Endothelial cell of umbilical vein (primary cell): Measurements from ENCODE around the gene ZNF385D. TPM values are rescaled to one million over a fixed set of nuclear protein-coding genes. Genes with fewer than 3 reads are reported as not detected.

Source experiments
- BruUV-seq: library from RNA; stranded (reverse); fragments of 400-500 nt; replicated peaks from 2 replicates; lab custom pipeline; 2021; lab: Mats Ljungman, UMichigan
- CTCF ChIA-PET: fragments of 300-600, 350-600 bp; sonication (Branson Sonifier 250); formaldehyde crosslinking; loops from one replicate; lab custom pipeline; 2021; ENCODE audit warnings: antibody characterized with exemption, inconsistent platforms; lab: Charles Lee
- POLR2A ChIA-PET: fragments of 300-600, 350-600 bp; sonication (Branson Sonifier 250); formaldehyde crosslinking; loops from one replicate; lab custom pipeline; 2021; ENCODE audit warnings: antibody characterized with exemption, inconsistent platforms; lab: Charles Lee
- DNase-seq: peaks from one replicate; pipeline ENCODE4 v3.0.0-alpha.2; 2011; ENCODE audit warnings: low read depth, low spot score
- FAIRE-seq: peaks from 2 replicates; lab custom pipeline; 2011; peaks lifted over from hg19 to GRCh38; lab: Jason Lieb, UNC
- H2AFZ ChIP-seq: 2 replicates; pipeline ENCODE4 v1.6.0; 2012; ENCODE audit warnings: low read depth, low read length, control low read depth, inconsistent platforms
- H3K27ac ChIP-seq: 2 replicates; pipeline ENCODE4 v1.5.1; 2011; ENCODE audit warnings: low read depth, mild to moderate bottlenecking, control low read depth, low read length, moderate library complexity; ENCODE audit not compliant: insufficient read depth
- H3K27me3 ChIP-seq, 2 experiments: 2 replicates each; pipeline versions ENCODE4 v1.6.0 to v1.6.1; 2011; ENCODE audit warnings: low read length in 2 of 2, mixed read lengths in 1 of 2; ENCODE audit not compliant: control insufficient read depth in 2 of 2, insufficient read depth in 2 of 2
- H3K36me3 ChIP-seq, 2 experiments: 2 replicates in 1 of 2; 3 replicates in 1 of 2; pipeline ENCODE4 v1.5.1; 2011; ENCODE audit warnings: low read length in 2 of 2, mild to moderate bottlenecking in 1 of 2, moderate library complexity in 1 of 2; ENCODE audit not compliant: control insufficient read depth in 2 of 2, insufficient read depth in 2 of 2; ENCODE audit errors: extremely low read depth in 1 of 2
- H3K4me1 ChIP-seq: 3 replicates; pipeline ENCODE4 v1.5.1; 2011; ENCODE audit warnings: mild to moderate bottlenecking, low read length; ENCODE audit not compliant: control insufficient read depth, insufficient read depth; ENCODE audit errors: extremely low read depth
- H3K4me2 ChIP-seq: 2 replicates; pipeline ENCODE4 v1.6.1; 2011; ENCODE audit warnings: low read length, control low read depth, mixed read lengths; ENCODE audit not compliant: insufficient read depth
- H3K4me3 ChIP-seq, 3 experiments: fragments of 200-600 bp in 1 of 3; sonication (generic), shearing (Covaris generic) in 1 of 3; replicated peaks in 1 of 3; 2 replicates each; pipeline ENCODE4 v1.5.1; 2011 to 2016; ENCODE audit warnings: control low read depth in 3 of 3, low read length in 3 of 3, mild to moderate bottlenecking in 2 of 3, inconsistent platforms in 1 of 3, low read depth in 1 of 3, moderate library complexity in 1 of 3; ENCODE audit not compliant: insufficient read depth in 1 of 3
- H3K79me2 ChIP-seq: 2 replicates; pipeline ENCODE4 v1.6.0; 2012; ENCODE audit warnings: low read length, inconsistent platforms; ENCODE audit not compliant: control insufficient read depth, insufficient read depth
- H3K9ac ChIP-seq: replicated peaks from 2 replicates; pipeline ENCODE3; 2011; ENCODE audit warnings: low read length, control low read depth; ENCODE audit not compliant: insufficient read depth; ENCODE audit errors: extremely low read depth
- H3K9me1 ChIP-seq: replicated peaks from 3 replicates; pipeline ENCODE4 v1.6.0; 2011; ENCODE audit warnings: mild to moderate bottlenecking, low read length; ENCODE audit not compliant: control insufficient read depth, insufficient read depth; ENCODE audit errors: extremely low read depth
- H3K9me3 ChIP-seq: replicated peaks from 2 replicates; pipeline ENCODE4 v1.5.1; 2012; ENCODE audit warnings: low read length, inconsistent platforms; ENCODE audit not compliant: control insufficient read depth, insufficient read depth
- H4K20me1 ChIP-seq: replicated peaks from 2 replicates; pipeline ENCODE3; 2011; ENCODE audit warnings: mild to moderate bottlenecking, low read length; ENCODE audit not compliant: control insufficient read depth, insufficient read depth; ENCODE audit errors: extremely low read depth
- CTCF ChIP-seq, 2 donors: IDR thresholded peaks; 1 replicate in 1 of 2; 2 replicates in 1 of 2; pipeline ENCODE4 v1.5.1; 2011; ENCODE audit warnings: low read length in 2 of 2, mild to moderate bottlenecking in 2 of 2, moderate library complexity in 2 of 2, control low read depth in 1 of 2, inconsistent platforms in 1 of 2, low read depth in 1 of 2; ENCODE audit not compliant: insufficient read depth in 1 of 2; ENCODE audit errors: extremely low read depth in 1 of 2
- EZH2 ChIP-seq: IDR thresholded peaks from 2 replicates; pipeline ENCODE4 v1.6.1; 2012; ENCODE audit warnings: borderline replicate concordance, low read depth, mild to moderate bottlenecking, moderate library complexity, low read length, inconsistent platforms; ENCODE audit not compliant: severe bottlenecking
- FOS ChIP-seq: IDR thresholded peaks from 2 replicates; pipeline ENCODE4 v1.6.1; 2011; ENCODE audit warnings: mild to moderate bottlenecking, low read length, moderate library complexity, borderline replicate concordance; ENCODE audit not compliant: insufficient read depth
- GATA2 ChIP-seq: IDR thresholded peaks from 2 replicates; pipeline ENCODE4 v1.7.0; 2011; ENCODE audit warnings: low read depth, mild to moderate bottlenecking, moderate library complexity, mixed read lengths, low read length; ENCODE audit not compliant: insufficient read length, insufficient read depth
- JUN ChIP-seq: IDR thresholded peaks from 2 replicates; pipeline ENCODE4 v1.6.1; 2011; ENCODE audit warnings: borderline replicate concordance, low read depth; ENCODE audit not compliant: insufficient read length, insufficient read depth
- MAX ChIP-seq: IDR thresholded peaks from 2 replicates; pipeline ENCODE4 v1.6.1; 2011; ENCODE audit not compliant: insufficient read depth, insufficient read length
- MYC ChIP-seq: IDR thresholded peaks from one replicate; pipeline ENCODE4 v1.6.1; 2011; ENCODE audit warnings: mild to moderate bottlenecking, low read depth, low read length
- POLR2A ChIP-seq: IDR thresholded peaks from 2 replicates; pipeline ENCODE4 v1.6.1; 2012; ENCODE audit warnings: low read depth, mild to moderate bottlenecking, control low read depth, low read length
- POLR2AphosphoS5 ChIP-seq: IDR thresholded peaks from 2 replicates; pipeline ENCODE4 v1.6.1; 2012; ENCODE audit warnings: low read depth, mild to moderate bottlenecking, control low read depth, low read length, moderate library complexity; ENCODE audit not compliant: insufficient read depth
- dilution Hi-C: fragments of 300-500 bp; cut with MboI; formaldehyde crosslinking; loops from one replicate; pipeline ENCODE4 v1.15.0; 2019; ENCODE audit warnings: low sequenced_read_pairs; ENCODE audit not compliant: extremely low pct_ligation_motif_present
- intact Hi-C: fragments of 100-400 bp; cut with micrococcal nuclease; formaldehyde crosslinking; loops from one replicate; pipeline ENCODE4 v1.10.0; 2022
- polyA plus RNA-seq, 4 experiments: library from polyadenylated mRNA; depleted of rRNA in 3 of 4; stranded (reverse) in 3 of 4; unstranded in 1 of 4; fragments of >200 nt; gene quantifications; 2 replicates each; pipeline versions ENCODE4 v1.2.1 to v1.2.3, GENCODE V29; 2011 to 2012; ENCODE audit warnings: missing spikeins in 1 of 4
- total RNA-seq: library from RNA; stranded (reverse); gene quantifications from 2 replicates; pipeline ENCODE4 v1.2.3, GENCODE V29; 2021

The ZNF385D gene
- total and polyA plus RNA-seq, 2 donors (not counting 3 experiments of a cell fraction or from before 2014, with no cell fraction given): not detected

GRCh38 chr3:21585216-21585740 is 165.7 kb downstream of the ZNF385D start:
- FAIRE-seq (no peak), DNase-seq (no peak)
- dilution Hi-C loops: no loop called here
- Histone ChIP-seq H2AFZ (no peak overlapping the region), H3K9me1 (no peaks in the 10 kb centered on the region), H3K27ac (no peak overlapping the region), H3K79me2 (no peaks in the 10 kb centered on the region), H3K27me3 (no peaks in the 10 kb centered on the region), H3K9me3 (no peaks in the 10 kb centered on the region), H3K4me1 (no peaks in the 10 kb centered on the region), H3K4me3 (no peak overlapping the region), H3K4me2 (no peak overlapping the region), H4K20me1 (no peaks in the 10 kb centered on the region), H3K9ac (no peak overlapping the region), H3K36me3 (no peaks in the 10 kb centered on the region)
- BruUV-seq: no TSS peak
- ChIA-PET CTCF (no interaction called here), POLR2A (no interaction called here)
- intact Hi-C loops: no loop called here
- TF ChIP-seq CTCF (IDR thresholded peaks at IDR 0.05; ENCODE audit: extremely low read depth in 1 of 2, insufficient read depth in 1 of 2, low read depth in 1 of 2, low read length in 2 of 2) (no peak), JUN (no peak), GATA2 (no peak), MYC (no peak), POLR2A (no peak), EZH2 (no peak), MAX (no peak), FOS (no peak), POLR2AphosphoS5 (no peak)
